Neural cell (in vitro differentiated cells): ENCODE data around the gene RLF. TPM values are rescaled to one million over a fixed set of nuclear protein-coding genes. Genes with fewer than 3 reads are reported as not detected.

Experiments
- H2AFZ ChIP-seq: fragments of 200-600, 300-800 bp; sonication (generic), shearing (Covaris generic); 2 replicates; pipeline ENCODE4 v1.6.0; 2014; ENCODE audit warnings: low read depth, mild to moderate bottlenecking, antibody characterized with exemption, low read length, moderate library complexity
- H3F3A ChIP-seq: fragments of 200-600 bp; shearing (Covaris generic); 2 replicates; pipeline ENCODE4 v1.6.1; 2016; ENCODE audit warnings: mild to moderate bottlenecking, moderate library complexity, mixed read lengths, antibody characterized with exemption, low read length; ENCODE audit not compliant: insufficient read depth, poor library complexity, severe bottlenecking
- H3K27ac ChIP-seq: fragments of 200-600, 300-800 bp; sonication (generic), shearing (Covaris generic); 2 replicates; pipeline ENCODE4 v1.5.1; 2014; ENCODE audit warnings: mild to moderate bottlenecking, low read length, moderate library complexity
- H3K27me3 ChIP-seq: fragments of 300-800, 200-600 bp; sonication (generic), shearing (Covaris generic); 2 replicates; pipeline ENCODE4 v1.6.0; 2014; ENCODE audit warnings: mild to moderate bottlenecking, low read depth, low read length, moderate library complexity; ENCODE audit not compliant: insufficient read depth
- H3K36me3 ChIP-seq: fragments of 300-800, 200-600 bp; sonication (generic), shearing (Covaris generic); 2 replicates; pipeline ENCODE4 v1.5.1; 2014; ENCODE audit warnings: mild to moderate bottlenecking, antibody characterized with exemption, low read length, moderate library complexity; ENCODE audit not compliant: insufficient read depth
- H3K4me2 ChIP-seq: fragments of 300-800, 200-600 bp; sonication (generic), shearing (Covaris generic); 2 replicates; pipeline ENCODE4 v1.6.0; 2014; ENCODE audit warnings: mild to moderate bottlenecking, low read length
- H3K4me3 ChIP-seq: fragments of 300-800, 200-600 bp; sonication (generic), shearing (Covaris generic); 2 replicates; pipeline ENCODE4 v1.5.1; 2014; ENCODE audit warnings: mild to moderate bottlenecking, low read length, moderate library complexity
- H3K79me2 ChIP-seq: fragments of 200-600 bp; shearing (Covaris generic); replicated peaks from 2 replicates; pipeline ENCODE4 v1.6.0; 2014; ENCODE audit warnings: mild to moderate bottlenecking, low read length, moderate library complexity; ENCODE audit not compliant: insufficient read depth
- H3K9ac ChIP-seq: fragments of 300-800, 200-600 bp; sonication (generic), shearing (Covaris generic); 2 replicates; pipeline ENCODE4 v1.6.1; 2016; ENCODE audit warnings: mild to moderate bottlenecking, low read length, mixed read lengths
- H3K9me2 ChIP-seq: fragments of 200-600 bp; shearing (Covaris generic); 2 replicates; pipeline ENCODE4 v1.6.1; 2016; ENCODE audit warnings: mild to moderate bottlenecking, low read length, mixed read lengths; ENCODE audit not compliant: insufficient read depth
- H3K9me3 ChIP-seq: fragments of 200-600, 300-800 bp; sonication (generic), shearing (Covaris generic); 2 replicates; pipeline ENCODE4 v1.6.1; 2016; ENCODE audit warnings: mild to moderate bottlenecking, mixed run types, low read length, moderate library complexity, mixed read lengths
- H4K20me1 ChIP-seq: fragments of 200-600 bp; shearing (Covaris generic); 2 replicates; pipeline ENCODE4 v1.6.1; 2016; ENCODE audit warnings: mild to moderate bottlenecking, mixed run types; ENCODE audit not compliant: insufficient read depth
- EP300 ChIP-seq: fragments of 450-650 bp; conservative IDR thresholded peaks from 2 replicates; pipeline ENCODE4 v1.6.1; 2014; ENCODE audit warnings: antibody characterized with exemption, mild to moderate bottlenecking, moderate library complexity; ENCODE audit not compliant: poor library complexity, severe bottlenecking
- EZH2 ChIP-seq: fragments of 200-600, 300-800 bp; shearing (Covaris generic), sonication (generic); IDR thresholded peaks from 2 replicates; pipeline ENCODE4 v1.6.1; 2014; ENCODE audit warnings: antibody characterized with exemption, low read length, borderline replicate concordance, mild to moderate bottlenecking; ENCODE audit not compliant: insufficient read depth, poor library complexity, severe bottlenecking
- MXI1 ChIP-seq: fragments of 450-650 bp; conservative IDR thresholded peaks from 2 replicates; pipeline ENCODE4 v1.6.1; 2014; ENCODE audit warnings: antibody characterized with exemption, mild to moderate bottlenecking; ENCODE audit not compliant: poor library complexity, severe bottlenecking
- POLR2AphosphoS5 ChIP-seq: IDR thresholded peaks from 2 replicates; pipeline ENCODE4 v1.6.1; 2012
- RAD21 ChIP-seq: fragments of 450-650 bp; conservative IDR thresholded peaks from 2 replicates; pipeline ENCODE4 v1.6.1; 2014; ENCODE audit warnings: antibody characterized with exemption, mild to moderate bottlenecking, moderate library complexity
- SMC3 ChIP-seq: fragments of 450-650 bp; conservative IDR thresholded peaks from 2 replicates; pipeline ENCODE4 v1.6.1; 2014; ENCODE audit warnings: antibody characterized with exemption, mild to moderate bottlenecking, moderate library complexity; ENCODE audit not compliant: poor library complexity
- TAF1 ChIP-seq: IDR thresholded peaks from 2 replicates; pipeline ENCODE4 v1.6.1; 2012; ENCODE audit warnings: low read depth
- polyA plus RNA-seq: library from polyadenylated mRNA; depleted of rRNA; stranded (reverse); fragments of >200 nt; gene quantifications from 2 replicates; pipeline ENCODE4 v1.2.3, GENCODE V29; 2014
- TF ChIP-seq, protein P1 (sequence below): IDR thresholded peaks from 2 replicates; pipeline ENCODE4 v1.6.1; 2012; ENCODE audit warnings: borderline replicate concordance
- TF ChIP-seq, protein P2 (sequence below): fragments of 450-650 bp; IDR thresholded peaks from 2 replicates; pipeline ENCODE4 v1.5.1; 2014; ENCODE audit warnings: antibody characterized with exemption, mild to moderate bottlenecking, moderate library complexity; ENCODE audit not compliant: poor library complexity, severe bottlenecking

The RLF gene
- polyA plus RNA-seq, 1 donor from 2014 or later = 23.4 TPM

DNA sequence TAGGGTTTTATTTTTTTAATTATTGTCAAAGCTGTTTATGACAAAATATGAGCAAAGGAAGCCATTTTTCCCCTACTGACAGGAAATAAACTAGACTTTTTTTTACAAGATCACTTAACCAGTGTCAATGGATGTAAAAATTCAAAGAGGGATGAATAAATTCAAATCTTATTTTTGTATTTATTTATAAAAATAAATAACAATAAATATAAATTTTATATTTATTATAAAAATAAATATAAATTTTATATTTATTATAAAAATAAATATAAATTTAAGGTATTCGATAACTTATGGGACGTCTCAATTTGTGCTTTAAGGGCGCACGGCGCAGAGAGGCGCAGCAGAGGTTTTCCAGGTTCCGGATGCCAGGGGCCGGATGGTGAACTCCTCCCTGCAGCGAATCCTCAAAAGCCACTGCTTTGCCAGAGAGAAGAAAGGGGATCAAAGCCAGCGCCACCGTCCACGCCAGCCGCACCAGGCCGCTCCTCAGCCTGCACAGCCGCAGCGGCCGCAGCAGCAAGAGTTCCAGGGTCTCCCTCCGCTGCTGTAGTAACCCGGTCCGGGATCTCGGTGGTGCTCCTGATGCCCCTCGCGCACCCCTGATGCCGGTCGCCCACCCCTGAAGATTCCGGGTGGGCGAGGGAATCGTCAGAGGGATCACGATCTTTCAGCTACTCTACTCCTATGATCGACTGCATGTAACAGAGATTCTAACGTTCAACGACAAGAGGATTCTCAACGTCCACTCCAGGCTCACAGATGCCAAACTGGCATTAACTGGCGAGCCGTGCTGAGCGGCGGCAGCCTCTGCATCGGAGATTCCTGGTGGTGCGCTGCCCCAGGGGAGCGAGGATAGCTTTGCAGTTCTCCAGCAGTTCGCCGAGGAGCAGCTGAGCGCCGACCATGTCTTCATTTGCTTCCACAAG lies 28.5 kb upstream of the RLF start:
- Histone ChIP-seq H3K9me3 (no peaks in the 10 kb centered on the region), H3F3A (no peaks in the 10 kb centered on the region), H3K4me3 (no peak overlapping the region), H3K27me3 (no peaks in the 10 kb centered on the region), H3K9ac (no peak overlapping the region), H3K9me2 (no peaks in the 10 kb centered on the region), H3K4me2 (no peak overlapping the region), H3K79me2 (no peaks in the 10 kb centered on the region), H2AFZ (no peak overlapping the region), H4K20me1 (no peaks in the 10 kb centered on the region), H3K36me3 (no peaks in the 10 kb centered on the region), H3K27ac (no peak overlapping the region)
- TF ChIP-seq, protein P1, sequence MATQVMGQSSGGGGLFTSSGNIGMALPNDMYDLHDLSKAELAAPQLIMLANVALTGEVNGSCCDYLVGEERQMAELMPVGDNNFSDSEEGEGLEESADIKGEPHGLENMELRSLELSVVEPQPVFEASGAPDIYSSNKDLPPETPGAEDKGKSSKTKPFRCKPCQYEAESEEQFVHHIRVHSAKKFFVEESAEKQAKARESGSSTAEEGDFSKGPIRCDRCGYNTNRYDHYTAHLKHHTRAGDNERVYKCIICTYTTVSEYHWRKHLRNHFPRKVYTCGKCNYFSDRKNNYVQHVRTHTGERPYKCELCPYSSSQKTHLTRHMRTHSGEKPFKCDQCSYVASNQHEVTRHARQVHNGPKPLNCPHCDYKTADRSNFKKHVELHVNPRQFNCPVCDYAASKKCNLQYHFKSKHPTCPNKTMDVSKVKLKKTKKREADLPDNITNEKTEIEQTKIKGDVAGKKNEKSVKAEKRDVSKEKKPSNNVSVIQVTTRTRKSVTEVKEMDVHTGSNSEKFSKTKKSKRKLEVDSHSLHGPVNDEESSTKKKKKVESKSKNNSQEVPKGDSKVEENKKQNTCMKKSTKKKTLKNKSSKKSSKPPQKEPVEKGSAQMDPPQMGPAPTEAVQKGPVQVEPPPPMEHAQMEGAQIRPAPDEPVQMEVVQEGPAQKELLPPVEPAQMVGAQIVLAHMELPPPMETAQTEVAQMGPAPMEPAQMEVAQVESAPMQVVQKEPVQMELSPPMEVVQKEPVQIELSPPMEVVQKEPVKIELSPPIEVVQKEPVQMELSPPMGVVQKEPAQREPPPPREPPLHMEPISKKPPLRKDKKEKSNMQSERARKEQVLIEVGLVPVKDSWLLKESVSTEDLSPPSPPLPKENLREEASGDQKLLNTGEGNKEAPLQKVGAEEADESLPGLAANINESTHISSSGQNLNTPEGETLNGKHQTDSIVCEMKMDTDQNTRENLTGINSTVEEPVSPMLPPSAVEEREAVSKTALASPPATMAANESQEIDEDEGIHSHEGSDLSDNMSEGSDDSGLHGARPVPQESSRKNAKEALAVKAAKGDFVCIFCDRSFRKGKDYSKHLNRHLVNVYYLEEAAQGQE = no peak
- TF ChIP-seq, protein P2, sequence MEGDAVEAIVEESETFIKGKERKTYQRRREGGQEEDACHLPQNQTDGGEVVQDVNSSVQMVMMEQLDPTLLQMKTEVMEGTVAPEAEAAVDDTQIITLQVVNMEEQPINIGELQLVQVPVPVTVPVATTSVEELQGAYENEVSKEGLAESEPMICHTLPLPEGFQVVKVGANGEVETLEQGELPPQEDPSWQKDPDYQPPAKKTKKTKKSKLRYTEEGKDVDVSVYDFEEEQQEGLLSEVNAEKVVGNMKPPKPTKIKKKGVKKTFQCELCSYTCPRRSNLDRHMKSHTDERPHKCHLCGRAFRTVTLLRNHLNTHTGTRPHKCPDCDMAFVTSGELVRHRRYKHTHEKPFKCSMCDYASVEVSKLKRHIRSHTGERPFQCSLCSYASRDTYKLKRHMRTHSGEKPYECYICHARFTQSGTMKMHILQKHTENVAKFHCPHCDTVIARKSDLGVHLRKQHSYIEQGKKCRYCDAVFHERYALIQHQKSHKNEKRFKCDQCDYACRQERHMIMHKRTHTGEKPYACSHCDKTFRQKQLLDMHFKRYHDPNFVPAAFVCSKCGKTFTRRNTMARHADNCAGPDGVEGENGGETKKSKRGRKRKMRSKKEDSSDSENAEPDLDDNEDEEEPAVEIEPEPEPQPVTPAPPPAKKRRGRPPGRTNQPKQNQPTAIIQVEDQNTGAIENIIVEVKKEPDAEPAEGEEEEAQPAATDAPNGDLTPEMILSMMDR = no peak
- TF ChIP-seq RAD21 = no peak
- TF ChIP-seq SMC3 = no peak
- no peak for TF ChIP-seq EP300
- TF ChIP-seq TAF1 = no peak
- TF ChIP-seq MXI1 = no peak
- no peak for TF ChIP-seq POLR2AphosphoS5
- no peak for TF ChIP-seq EZH2

DNA sequence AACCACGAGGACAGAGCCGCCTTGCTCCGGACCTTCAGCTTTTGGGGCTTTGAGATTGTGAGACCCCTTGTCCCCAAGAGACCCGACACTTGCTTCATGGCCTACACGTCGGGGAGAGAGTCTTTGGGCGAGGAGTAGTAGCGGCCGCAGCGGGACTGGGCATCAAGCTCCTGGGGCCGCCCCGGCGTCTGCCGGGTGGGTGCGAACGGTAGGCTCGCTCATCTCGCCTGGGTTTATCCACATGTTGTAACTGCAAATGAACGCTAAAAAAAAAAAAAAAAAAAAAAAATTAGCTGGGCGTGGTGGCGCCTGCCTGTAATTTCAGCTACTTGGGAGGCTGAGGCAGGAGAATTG lies 27.9 kb upstream of the RLF start:
- H3K9ac ChIP-seq = no peak overlapping the region
- H3K36me3 ChIP-seq = no peaks in the 10 kb centered on the region
- no peak overlapping the region for H3K27ac ChIP-seq
- no peak overlapping the region for H2AFZ ChIP-seq
- no peak overlapping the region for H3K4me2 ChIP-seq
- H3F3A ChIP-seq = no peaks in the 10 kb centered on the region
- no peak for TF ChIP-seq SMC3
- TF ChIP-seq, protein P1 = no peak
- TF ChIP-seq RAD21 = no peak
- TF ChIP-seq, protein P2 = no peak
- TF ChIP-seq MXI1 = no peak
- H4K20me1 ChIP-seq = no peaks in the 10 kb centered on the region
- H3K4me3 ChIP-seq = no peak overlapping the region
- H3K79me2 ChIP-seq = no peaks in the 10 kb centered on the region
- no peaks in the 10 kb centered on the region for H3K9me2 ChIP-seq
- H3K27me3 ChIP-seq = no peaks in the 10 kb centered on the region
- H3K9me3 ChIP-seq = no peaks in the 10 kb centered on the region
